HG02759 (cell line): ENCODE measurements around the gene APEX2.
"Not testable (repeated sequence)": the region's sequence is repeated elsewhere in the genome, so short reads cannot be mapped to it uniquely, and the experiment has no call there.

Source experiments
- ATAC-seq: cut with Tn5 transposase; IDR thresholded peaks from one replicate; pipeline ENCODE4 v1.9.1; 2021; ENCODE audit warnings: mild to moderate bottlenecking, moderate library complexity; ENCODE audit not compliant: unreplicated experiment

The APEX2 gene, protein sequence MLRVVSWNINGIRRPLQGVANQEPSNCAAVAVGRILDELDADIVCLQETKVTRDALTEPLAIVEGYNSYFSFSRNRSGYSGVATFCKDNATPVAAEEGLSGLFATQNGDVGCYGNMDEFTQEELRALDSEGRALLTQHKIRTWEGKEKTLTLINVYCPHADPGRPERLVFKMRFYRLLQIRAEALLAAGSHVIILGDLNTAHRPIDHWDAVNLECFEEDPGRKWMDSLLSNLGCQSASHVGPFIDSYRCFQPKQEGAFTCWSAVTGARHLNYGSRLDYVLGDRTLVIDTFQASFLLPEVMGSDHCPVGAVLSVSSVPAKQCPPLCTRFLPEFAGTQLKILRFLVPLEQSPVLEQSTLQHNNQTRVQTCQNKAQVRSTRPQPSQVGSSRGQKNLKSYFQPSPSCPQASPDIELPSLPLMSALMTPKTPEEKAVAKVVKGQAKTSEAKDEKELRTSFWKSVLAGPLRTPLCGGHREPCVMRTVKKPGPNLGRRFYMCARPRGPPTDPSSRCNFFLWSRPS

DNA sequence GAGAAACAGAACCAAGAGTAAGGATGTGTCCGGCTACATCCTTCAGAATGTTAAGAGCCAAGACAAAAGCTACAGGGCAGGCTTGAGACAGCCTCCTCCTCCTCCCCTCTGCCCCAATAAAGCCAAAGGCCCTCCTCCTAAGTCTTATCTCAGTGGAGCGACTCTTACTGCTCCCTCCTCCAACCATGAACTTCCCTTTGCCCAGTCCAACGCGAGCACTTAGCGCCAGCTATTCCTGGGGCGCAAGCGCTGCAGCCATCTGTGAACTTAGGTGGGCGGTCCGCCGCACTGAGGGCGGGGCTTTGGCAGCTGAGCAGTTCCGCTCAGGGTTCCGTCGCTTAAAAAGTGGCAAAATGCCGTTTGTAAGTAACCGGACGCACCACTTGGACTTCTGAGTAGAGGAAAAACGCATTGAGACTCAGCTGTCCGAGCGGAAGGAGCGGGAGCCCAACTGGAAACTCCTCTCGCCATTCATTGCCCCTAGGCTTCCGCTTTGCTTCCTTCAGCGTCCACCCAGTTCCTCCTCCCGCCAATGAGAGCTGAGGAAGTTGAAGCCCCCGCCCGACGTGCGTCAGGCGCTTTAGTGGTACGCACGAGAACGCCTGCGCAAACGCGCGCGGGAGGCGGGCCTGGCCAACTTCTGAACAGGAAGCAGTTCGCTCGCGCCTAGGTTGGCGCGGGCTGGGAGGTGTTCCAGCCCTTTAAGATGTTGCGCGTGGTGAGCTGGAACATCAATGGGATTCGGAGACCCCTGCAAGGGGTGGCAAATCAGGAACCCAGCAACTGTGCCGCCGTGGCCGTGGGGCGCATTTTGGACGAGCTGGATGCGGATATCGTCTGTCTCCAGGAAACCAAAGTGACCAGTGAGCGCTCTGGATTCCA is at the start of gene APEX2:
APEX2 (plus strand) TSS at position 647 of the 882 bp plus-strand sequence; CDS start at position 707, 60 bp downstream.
- ATAC-seq = peak; percentile 93

DNA sequence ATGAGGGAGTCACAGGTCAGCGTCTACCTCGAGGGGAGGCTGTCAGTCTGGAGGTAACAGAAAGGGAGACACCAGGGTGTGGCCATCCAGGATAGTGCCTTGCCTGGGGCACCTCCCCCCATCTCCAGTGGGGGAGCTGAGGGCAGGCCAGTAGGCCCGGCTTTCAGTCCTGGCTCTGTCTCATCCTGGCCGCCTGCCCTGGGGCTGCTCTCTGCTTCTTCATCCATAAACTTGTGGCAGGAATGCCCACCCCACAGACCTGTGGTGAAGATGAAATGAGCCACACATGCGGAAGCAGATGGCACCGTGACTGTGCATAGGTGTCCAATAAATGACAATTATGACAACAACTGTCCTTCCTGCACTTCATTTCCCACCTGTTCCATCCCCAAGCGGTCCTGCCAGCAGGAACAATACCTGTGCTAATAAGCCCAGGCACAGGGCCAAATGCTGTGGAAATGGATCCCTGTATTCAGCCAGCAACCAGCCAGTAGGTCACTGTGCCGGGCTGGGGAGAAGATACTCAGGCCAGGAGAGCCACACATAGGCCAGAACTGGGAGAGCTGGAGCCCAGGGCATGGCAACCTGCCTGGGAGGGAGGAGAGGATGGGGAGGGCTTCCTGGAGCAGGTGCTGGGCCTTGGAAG is 49.3 kb upstream of the APEX2 start:
- no peak for ATAC-seq

DNA sequence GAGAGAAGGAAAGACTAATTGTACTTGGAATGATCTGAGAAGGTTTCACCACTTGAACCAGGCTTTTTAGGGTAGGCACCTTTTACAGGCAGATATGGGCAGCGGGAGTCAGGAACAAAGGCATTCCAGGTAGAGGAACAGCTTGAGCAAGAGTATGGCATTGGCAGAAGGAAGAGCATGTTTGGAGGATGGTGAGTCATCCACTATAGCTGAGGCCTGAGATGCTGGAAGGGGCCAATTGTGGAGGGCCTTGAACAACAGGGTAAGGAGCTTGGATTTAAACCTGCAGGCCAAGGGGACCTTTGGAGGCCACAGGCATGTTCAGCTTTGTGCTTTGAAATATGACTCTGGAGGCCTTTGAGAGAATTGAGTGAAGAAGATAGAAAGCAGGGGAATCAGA is 38.4 kb upstream of the APEX2 start:
- no peak for ATAC-seq

DNA sequence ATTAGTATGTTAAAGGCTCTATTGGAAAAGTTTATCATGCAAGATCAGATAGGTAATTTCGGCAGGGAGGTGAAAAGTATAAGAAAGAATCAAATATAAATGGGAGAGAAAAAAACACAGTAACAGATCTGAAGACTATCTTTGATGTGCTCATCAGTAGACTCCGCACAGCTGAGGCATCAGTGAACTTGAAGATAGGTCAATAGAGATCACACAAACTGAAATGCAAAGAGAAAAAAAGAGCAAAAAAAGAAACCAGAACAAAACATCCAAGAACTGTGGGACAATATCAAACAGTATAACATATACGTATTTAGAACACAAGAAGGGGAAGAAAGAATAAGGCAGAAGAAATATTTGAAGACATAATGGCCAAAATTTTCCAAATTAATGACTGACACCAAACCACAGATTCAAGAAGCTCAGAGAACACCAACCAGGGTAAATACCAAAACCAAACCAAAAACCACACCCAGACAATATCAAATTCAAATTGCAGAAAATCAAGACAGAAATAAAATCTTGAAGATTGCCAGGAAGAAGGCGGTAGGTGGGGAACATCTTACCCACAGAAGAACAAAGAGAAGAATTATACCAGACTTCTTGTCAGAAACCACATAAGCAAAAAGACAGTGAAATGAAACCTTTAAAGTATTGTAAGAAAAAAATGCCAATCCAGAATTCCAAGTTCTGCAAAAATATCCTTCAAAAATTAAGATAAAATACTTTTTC is 35.2 kb upstream of the APEX2 start:
- ATAC-seq = no peak

DNA sequence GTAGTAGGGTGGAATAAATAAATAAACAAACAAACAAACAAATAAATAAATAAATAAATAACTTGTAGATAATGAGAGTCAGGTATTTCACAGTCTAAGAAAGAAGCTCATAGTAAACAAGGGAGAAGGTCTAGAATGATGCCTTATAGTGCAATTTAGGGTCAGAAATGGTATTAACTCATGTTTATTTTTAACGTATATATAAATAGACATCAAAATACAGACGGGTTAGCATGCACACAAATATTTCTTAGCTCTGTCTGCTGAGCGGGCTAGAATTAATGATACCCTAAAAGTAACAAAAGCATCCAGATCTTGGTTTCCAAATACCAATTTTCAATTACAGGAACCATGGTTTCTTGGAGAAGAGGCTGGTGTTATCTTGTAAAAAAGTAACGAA is 22.8 kb upstream of the APEX2 start:
- ATAC-seq = no peak

DNA sequence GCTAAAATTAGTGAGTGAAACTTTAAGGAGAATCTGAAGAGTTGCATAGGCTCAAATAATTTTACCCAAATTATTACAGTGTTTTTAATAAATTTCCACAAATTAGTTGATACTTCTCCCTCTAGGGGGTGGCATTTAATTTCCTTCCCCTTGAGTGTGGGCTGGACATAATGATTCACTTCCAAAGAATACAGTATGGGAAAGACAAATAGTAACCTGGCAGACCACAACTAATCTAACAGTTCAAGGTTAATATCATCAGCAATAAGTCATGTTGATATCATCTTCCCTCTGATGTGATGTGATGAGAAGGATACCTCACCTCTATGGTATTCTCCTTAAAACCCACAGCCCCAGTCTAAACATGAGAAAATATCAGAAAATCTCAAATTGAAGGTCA is 21.7 kb upstream of the APEX2 start:
- ATAC-seq = no peak

DNA sequence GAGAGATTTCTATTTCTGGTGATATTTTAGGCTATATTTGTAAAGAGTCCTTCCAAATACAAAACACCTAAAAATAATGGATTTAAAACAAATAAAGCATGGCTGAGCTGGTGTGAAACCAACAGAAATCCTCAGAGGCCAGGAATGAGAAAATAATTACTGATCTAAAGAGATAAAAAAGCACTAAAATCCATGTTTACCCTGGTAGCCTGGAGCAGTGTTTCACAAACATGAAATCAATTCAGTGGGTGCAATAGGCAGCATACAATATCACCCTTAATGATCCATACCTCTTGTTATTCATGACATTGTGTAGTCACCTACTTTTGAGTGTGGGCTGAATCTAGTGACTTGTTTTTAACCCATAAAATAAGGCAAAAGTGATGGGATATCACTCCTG is 20.7 kb upstream of the APEX2 start:
- ATAC-seq = no peak

DNA sequence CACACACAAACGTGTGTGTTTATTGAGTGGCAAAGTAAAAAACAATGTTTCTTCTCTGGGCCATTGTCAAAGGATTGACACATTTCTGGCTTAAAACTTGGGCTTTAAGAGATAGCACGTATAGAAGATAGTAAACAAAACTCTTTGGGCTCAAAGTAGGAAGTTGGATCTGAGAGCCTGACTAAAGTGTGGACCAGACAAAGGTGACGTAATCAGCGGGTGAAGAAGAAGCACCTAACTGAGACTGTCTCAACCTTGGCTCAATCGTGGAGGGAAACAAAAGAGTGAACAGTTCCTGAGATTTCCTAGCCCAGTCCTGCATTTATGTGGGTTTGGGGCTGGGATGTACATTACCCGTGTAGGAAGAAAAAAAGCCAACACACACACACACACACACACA is 19.8 kb upstream of the APEX2 start:
- no peak for ATAC-seq

DNA sequence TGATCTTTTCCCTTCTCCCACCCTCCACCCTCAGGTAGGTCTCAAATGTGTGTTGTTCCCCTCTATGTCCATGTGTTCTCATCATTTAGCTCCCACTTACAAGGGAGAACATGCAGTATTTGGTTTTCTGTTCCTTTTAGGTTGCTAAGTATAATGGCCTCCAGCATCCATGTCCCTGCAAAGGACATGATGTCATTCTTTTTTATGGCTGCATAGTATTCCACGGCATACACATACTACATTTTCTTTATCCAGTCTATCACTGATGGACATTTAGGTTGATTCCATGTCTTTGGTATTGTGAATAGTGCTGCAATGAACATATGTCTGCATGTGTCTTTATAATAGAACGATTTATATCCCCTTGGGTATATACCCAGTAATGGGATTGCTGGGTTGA is 16.9 kb upstream of the APEX2 start:
- ATAC-seq = not testable (repeated sequence)

DNA sequence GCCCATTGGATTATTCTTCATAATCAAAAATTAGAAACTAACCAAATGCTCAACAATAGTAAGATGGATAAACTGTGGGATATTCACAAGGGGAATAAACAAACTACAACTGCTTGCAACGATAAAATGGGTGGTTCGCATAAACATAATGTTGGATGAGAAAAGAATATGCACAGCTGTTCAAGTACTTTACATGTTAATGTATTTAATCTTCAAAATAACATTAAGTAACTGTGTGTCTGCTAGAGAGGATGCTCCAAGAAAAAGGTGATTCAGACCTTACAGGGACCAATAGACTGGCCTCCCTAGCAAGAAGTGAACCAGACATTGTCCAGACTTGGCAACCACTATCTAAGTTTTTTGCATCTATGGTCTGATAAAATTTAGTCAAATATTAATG is 8.5 kb upstream of the APEX2 start:
- no peak for ATAC-seq

DNA sequence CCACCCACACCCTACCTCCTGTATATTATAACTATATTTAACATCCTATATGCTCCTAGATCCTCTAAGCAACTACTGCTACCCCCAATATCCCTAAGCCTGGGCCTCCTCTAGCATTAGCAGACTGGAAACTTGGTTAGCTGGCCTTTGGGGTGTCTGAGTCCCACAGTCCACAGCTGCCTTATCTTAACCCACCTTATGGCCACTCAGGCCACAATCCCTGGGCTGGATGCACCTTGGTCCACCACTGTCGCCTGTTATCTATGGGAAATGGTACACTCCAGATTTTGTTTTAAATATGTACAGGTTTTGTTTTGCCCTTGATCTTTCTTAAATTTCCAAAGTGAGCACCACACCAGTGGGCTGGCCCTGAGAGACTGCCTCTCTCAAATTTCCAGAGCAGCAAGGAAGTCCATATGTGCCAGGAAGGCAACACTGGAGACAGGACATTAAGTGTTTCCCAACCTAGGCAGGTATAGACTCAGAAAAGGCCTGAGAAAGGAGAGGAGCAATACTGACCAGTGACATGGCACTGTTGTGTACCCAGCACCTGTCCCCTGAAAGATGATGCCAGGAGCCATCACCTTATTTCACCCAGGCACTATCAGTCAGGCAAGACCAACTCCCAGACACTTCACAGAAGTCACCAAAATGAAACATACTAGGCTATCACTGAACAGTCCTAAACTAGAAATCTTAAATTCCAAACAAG is 7.1 kb upstream of the APEX2 start:
- ATAC-seq = no peak

DNA sequence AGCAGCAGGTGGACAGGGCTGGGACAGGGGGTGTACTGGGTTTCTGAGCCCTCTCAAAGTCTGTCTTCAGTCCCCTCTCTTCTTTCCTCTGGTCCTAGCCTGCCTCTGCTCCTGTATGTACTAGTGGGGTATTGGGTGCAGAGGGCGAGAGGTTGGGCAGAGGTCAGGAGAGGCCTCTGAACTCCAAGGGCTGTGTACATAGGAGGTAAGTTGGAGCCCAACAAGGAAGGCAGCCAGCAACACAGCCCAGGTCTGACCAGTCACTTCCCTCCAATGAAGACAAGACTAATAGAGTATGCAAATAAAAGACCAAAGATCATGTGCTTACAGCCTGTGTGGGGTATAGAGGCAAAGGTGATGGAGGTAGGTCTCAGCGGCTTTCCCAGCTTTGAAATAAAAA is 6.1 kb upstream of the APEX2 start, which contains the start of gene PFKFB1:
PFKFB1 (minus strand) TSS at position 90 of the 400 bp plus-strand sequence. CDS start 181 bp downstream, outside the sequence.
- no peak for ATAC-seq

DNA sequence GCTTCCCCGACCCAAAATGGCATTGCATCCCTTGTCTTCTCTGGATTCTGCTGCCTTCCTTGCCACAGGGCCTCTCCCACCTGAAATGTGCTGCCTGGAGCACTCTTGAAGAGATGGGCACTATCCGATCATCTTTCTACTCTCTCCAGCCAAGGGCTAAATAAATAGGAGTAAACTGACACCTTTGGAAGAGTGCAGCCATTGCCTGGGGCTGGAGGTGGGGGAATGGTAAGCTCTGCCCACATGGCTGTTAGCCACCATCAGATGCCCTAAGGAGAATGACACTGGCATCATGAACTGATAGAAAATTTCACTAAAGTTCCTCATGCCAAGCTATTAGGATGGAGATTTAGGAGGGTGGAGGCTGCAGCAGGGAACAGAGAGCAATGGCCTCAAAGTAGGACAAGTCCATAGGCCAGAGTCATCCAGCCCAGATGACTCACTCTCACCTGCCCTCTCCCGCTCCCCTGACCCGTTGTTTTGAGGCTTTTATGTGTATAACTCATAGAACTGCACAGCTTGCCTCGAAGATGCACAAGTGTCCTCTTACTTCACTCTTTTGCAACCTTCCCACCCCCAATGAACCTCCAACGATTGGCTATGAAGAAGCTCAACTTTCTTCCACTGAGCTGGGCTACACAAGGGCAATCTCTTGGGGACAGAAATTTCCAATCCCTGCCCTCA is 5.4 kb upstream of the APEX2 start:
- ATAC-seq = no peak

DNA sequence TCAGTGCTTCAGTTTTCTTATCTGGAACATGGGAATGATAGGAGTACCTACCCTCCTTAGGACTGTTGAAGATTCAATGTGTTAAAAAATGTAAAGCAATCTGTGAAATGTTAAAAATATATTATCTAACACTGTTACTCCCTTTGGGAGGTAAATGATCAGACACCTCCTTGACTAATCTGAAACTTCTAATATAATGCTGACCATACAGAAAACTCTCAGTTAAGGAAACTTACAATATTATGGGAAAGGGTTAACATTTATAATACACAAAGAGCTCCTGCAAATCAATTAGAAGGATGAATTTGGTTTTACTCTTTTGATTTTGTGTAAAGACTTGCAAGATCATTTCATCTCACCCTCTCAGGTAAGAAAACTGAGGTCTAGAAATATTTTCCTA is 4.5 kb upstream of the APEX2 start:
- no peak for ATAC-seq

DNA sequence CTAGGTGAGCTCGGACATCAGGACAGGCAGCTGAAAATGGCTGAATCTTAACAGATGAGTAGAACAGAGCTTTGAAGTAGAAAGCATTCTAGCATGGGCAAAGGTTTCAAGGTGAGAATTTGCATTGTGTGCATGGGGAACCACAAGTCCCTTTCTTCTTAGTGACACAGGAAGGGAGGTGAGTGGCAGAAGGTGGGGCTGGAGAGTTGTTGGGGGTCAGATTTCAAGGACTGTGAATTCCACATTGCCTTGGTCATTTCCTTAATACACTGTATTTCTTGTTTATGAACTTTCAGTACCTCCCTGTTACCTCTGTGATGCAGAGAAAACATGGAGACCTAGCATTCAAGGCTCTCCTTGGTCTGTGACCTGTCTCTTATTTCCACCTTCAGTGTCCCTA is 4.1 kb downstream of the APEX2 start:
- no peak for ATAC-seq

DNA sequence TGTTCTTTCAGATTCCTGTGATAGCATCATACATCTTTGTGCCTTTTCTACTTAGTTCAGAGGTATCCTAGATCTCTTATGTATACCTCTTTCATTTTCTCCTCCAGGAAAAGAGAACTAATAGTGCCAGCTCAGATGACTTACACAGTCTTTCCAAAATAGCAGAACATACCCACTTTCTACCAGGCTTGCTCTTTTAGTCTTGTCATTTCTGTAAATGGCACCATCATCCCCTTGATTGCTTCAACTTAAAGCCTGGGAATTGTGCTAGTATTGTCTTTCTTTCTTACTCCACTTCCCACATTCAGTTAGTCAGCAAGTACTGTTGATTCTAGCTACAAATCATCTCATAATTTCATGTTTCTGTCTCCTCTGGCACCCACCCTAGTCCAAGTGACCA is 5.1 kb downstream of the APEX2 start:
- ATAC-seq = no peak

DNA sequence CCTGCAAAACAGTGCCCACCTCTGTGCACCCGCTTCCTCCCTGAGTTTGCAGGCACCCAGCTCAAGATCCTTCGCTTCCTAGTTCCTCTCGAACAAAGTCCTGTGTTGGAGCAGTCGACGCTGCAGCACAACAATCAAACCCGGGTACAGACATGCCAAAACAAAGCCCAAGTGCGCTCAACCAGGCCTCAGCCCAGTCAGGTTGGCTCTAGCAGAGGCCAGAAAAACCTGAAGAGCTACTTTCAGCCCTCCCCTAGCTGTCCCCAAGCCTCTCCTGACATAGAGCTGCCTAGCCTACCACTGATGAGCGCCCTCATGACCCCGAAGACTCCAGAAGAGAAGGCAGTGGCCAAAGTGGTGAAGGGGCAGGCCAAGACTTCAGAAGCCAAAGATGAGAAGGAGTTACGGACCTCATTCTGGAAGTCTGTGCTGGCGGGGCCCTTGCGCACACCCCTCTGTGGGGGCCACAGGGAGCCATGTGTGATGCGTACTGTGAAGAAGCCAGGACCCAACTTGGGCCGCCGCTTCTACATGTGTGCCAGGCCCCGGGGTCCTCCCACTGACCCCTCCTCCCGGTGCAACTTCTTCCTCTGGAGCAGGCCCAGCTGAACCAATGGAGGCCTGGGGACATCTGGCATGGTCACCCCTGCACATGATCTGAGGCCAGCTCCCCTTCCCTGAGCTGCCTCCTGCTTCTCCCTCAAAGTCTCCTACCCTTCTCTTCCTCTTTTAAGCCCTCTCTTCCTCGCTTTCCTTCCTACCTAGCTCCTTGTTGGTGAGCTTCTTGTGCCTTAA is 6.9 kb downstream of the APEX2 start:
- ATAC-seq = no peak

DNA sequence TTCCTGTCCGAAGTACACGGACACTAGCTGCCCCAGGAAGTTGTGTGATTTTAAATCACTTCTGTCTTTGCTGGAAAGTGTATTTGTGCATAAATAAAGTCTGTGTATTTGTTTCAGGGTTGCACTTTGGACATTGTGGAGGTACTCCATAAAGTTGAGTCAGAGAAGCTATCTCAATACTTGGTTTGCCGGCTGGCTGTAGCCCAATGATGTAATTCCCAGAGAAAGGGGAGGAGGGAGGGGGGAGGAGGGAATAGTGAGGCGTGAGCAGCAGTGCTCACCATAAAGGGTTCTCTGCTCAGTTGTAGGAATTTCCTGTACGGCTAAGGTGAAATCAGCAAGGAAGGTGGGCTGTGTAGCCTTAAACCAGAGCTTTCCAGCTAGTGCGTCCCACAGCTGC is 7.5 kb downstream of the APEX2 start:
- ATAC-seq = no peak
